Measurements from ENCODE around the gene PLAU. TPM values are rescaled to one million over a fixed set of nuclear protein-coding genes. Genes with fewer than 3 reads are reported as not detected.

Gene PLAU
- total and polyA plus RNA-seq, 9 of the 15 experiments (the other 6 are each of a cell fraction or from before 2014, with no cell fraction given) = 2.1 to 16.9 (median 3.3) TPM

DNA sequence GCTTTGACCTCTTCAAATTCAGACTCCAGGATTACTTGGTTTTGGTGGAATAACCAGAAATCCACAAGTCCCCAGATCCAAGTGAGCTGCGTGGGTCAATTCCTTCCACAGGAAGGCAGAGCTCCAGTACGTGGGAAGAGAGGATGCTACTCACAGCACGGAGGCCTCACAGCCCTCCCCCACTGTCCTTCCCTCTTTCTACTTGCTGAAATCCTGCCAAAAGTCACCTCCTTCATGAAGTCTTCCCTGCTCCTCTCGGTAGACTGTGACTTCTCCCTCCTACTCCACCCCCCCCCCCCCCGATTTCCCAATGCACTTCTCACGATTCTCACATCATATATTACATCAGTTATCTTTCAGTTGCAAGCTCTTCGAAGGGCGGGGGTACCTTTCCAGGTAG lies 48.9 kb upstream of the PLAU start:
- H3K27me3 ChIP-seq (ENCODE audit: control insufficient read depth in 2 of 2, insufficient read depth in 2 of 2, low read length in 2 of 2) = no peaks in the 10 kb centered on the region
- H3K9me1 ChIP-seq (ENCODE audit: control insufficient read depth, insufficient read depth, low read length) = peaks cover 3% of the 10 kb centered on the region
- CTCF ChIA-PET (ENCODE audit: low intra/inter-chr PET ratio) = no interaction called here
- H3K79me2 ChIP-seq (ENCODE audit: control insufficient read depth, insufficient read depth, low read length) = no peaks in the 10 kb centered on the region; the same call in 2 of the 3 replicates
- POLR2A ChIA-PET = interaction anchor here (0.7 to 2.5 kb wide), 7 partner anchors 10 to 322 kb away, joined by 3 to 8 read pairs (median 3); no protein-coding TSS in a partner anchor
- no peak for ATAC-seq
- no peak overlapping the region for H3K4me2 ChIP-seq (ENCODE audit: insufficient read depth, low read length)
- no peak overlapping the region for H3K27ac ChIP-seq (ENCODE audit: extremely low read depth, low read depth, low read length)
- H3K4me3 ChIP-seq = no peak overlapping the region
- DNase-seq (ENCODE audit: extremely low read depth in 1 of 4, low spot score in 3 of 4) = no peak
- no peak overlapping the region for H3K9ac ChIP-seq (ENCODE audit: insufficient read depth in 1 of 2, low read depth in 2 of 2, low read length in 2 of 2)
- TF ChIP-seq, protein P1, sequence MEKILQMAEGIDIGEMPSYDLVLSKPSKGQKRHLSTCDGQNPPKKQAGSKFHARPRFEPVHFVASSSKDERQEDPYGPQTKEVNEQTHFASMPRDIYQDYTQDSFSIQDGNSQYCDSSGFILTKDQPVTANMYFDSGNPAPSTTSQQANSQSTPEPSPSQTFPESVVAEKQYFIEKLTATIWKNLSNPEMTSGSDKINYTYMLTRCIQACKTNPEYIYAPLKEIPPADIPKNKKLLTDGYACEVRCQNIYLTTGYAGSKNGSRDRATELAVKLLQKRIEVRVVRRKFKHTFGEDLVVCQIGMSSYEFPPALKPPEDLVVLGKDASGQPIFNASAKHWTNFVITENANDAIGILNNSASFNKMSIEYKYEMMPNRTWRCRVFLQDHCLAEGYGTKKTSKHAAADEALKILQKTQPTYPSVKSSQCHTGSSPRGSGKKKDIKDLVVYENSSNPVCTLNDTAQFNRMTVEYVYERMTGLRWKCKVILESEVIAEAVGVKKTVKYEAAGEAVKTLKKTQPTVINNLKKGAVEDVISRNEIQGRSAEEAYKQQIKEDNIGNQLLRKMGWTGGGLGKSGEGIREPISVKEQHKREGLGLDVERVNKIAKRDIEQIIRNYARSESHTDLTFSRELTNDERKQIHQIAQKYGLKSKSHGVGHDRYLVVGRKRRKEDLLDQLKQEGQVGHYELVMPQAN (IDR thresholded peaks at IDR 0.05; ENCODE audit: borderline replicate concordance) = no peak
- peak; percentile 66 for TF ChIP-seq ZFP36 (IDR thresholded peaks at IDR 0.05; ENCODE audit: low read depth, low read length, partially characterized antibody)
- in situ Hi-C loops (cut with MboI) = no loop called here
- no TSS peak for BruUV-seq (replicated peaks)
- intact Hi-C loops (cut with micrococcal nuclease) = no loop called here
- H2AFZ ChIP-seq (ENCODE audit: low read depth, low read length) = no peak overlapping the region
- 69% methylated on average over 5 of the region's 8 CpGs for WGBS (ENCODE audit: insufficient coverage, low coverage, missing lambda C conversion rate)
- FAIRE-seq = no peak
- peaks cover 77% of the 10 kb centered on the region for H3K36me3 ChIP-seq (ENCODE audit: control insufficient read depth, insufficient read depth, low read length)
- peaks cover 15 to 24% of the 10 kb centered on the region in 2 experiments for H3K4me1 ChIP-seq (replicated peaks in 1 of 2; ENCODE audit: control insufficient read depth in 2 of 2, insufficient read depth in 2 of 2, low read length in 2 of 2)
- no peaks in the 10 kb centered on the region for H3K9me3 ChIP-seq (replicated peaks; ENCODE audit: control insufficient read depth, insufficient read depth, low read depth, low read length)
- peaks cover 5% of the 10 kb centered on the region; the same call in 1 of the 2 replicates for H4K20me1 ChIP-seq (replicated peaks; ENCODE audit: control insufficient read depth, insufficient read depth, low read length)

Measured in K562 (cell line).